Stimulated activated naive CD4-positive, alpha-beta T cell treated with Interleukin-2 at 50 U/mL for 16 hours (primary cell): ENCODE results near the gene MXD3.
"Not testable (repeated sequence)": the region's sequence is repeated elsewhere in the genome, so short reads cannot be mapped to it uniquely, and the experiment has no call there.

Source experiments
- DNase-seq: peaks from one replicate; lab custom pipeline; 2025; lab: John Stamatoyannopoulos, UW

The MXD3 gene

DNA sequence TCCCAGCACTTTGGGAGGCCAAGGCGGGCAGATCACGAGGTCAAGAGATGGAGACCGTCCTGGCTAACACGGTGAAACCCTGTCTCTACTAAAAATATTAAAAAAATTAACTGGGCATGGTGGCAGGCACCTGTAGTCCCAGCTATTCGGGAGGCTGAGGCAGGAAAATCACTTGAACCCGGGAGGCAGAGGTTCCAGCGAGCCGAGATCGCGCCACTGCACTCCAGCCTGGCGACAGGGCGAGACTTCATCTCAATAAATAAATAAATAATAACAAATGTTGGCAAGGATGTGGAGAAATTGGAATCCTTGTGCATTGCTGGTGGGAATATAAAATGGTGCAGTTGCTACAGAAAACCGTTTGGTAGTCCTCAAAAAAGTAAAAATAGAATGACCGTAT lies 31.3 kb upstream of the MXD3 start:
- not testable (repeated sequence) for DNase-seq

DNA sequence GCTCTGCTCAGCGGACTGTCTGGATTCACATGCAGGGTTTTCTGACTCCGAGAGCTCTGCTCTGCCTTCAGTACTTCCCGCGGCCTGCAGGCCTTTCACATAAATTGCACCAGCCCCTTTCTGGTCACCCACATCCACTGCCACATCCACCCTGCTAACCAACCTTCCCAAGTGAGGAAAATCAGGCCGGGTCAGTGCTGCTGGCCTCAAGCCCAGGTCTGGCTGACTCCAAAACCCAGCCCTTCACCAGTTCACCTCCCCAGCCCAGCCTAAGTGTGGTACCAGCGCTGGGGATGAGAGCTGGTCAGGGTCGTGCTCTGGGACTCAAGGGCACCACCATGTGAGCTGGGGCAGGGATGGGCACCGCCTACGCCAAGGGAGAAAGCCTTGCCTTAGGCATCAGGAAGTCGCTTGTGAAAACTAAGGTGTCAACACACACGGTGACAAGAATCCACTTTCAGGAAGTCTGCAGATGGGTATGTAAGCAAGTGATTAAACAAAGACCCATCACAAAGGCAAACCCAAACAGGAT lies 27.5 kb upstream of the MXD3 start:
- DNase-seq: no peak

DNA sequence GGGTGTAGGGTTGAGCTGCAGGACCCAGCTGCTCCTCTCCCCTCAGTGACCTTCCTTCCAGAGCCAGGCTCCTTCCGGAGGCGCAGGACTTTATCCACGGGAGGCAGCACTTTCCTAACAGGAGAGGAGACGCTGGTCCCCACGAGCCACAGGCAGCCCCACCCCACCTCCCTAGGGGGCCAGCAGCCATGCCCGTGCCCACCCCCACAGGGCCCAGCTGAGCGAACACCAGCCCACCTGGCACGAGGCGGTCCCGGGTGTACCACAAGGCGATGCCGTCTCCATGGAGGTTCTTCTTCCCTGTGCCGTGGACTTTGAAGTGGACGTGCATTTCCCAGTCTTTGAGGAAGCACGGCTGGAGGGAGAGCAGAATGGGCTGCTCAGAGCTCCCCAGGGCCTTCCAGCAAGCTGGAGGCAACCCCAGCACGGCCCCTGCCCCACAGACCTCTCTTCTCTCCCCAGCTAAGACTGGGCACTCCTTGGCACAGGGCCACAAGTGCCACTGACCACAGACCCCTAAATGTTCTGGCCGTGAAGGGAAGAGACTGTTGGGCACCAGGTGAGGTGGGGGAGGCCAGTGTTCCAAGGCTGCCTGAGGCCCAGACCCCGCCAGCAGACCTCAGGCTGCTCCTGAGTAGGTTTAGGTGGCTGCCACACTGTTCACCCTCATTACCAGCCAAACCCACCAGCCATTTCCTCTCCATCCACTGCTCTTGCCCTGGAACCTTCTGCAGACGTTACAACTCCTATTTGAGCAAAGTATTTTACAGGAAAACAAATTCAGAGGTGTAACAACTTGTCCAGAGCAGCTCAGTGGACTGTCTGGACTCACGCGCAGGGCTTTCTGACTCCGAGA lies 26.8 kb upstream of the MXD3 start:
- no peak for DNase-seq

DNA sequence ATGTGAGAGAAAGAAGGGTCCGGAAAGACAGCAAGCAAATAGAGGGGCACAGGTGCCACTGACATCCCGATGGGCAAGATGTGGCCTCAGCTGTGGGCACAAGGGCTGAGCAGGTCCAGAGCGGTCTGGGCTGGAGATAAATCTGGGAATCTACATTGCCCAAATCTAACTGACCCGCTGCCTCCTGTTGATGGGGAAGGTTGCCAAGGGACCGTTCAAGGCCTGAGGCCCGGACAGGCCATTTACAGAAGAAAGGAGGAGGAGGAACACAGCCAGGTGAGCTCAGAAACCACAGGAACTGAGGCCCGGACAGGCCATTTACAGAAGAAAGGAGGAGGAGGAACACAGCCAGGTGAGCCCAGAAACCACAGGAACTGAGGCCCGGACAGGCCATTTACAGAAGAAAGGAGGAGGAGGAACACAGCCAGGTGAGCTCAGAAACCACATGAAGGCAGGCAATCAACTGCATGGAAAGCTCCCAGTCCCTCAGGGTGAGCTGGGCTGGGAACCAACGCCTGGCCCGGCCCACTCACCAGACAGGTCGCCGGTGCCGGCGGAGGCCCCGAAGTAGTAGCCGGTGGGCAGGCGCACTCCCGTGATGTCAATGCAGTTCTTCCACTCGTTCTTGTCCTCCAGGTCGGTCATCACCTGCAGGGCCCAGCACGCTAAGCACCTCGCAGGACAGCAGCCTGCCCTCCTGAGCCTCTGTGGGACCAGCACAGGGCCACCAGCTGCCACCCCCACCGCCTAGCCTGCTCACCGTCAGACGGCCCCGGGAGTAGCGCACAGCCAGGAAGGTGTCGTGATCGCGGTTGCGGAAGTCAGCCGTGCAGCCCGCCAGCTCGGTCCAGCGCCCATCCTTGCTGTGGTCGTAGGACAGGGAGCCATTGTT lies 25.2 kb upstream of the MXD3 start:
- no peak for DNase-seq

DNA sequence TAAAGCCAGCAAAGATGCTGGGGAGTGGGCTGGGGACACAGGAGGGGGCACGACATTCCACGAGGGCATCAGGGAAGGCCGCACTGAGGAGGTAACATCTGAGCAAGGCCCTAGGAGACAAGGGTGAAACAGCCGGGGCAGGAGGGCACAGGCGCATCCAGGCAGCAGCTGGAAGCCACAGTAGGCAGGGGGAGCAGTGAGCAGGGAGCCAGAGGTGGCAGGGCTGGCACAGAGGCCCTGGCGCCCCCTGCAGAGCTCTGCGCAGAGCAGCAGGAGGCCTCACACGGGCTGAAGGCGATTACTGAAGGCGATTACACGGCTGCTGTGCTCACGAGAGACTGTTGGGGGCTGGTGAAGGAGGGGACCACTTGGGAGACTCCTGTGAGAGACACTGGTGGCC lies 24.4 kb upstream of the MXD3 start:
- no peak for DNase-seq

DNA sequence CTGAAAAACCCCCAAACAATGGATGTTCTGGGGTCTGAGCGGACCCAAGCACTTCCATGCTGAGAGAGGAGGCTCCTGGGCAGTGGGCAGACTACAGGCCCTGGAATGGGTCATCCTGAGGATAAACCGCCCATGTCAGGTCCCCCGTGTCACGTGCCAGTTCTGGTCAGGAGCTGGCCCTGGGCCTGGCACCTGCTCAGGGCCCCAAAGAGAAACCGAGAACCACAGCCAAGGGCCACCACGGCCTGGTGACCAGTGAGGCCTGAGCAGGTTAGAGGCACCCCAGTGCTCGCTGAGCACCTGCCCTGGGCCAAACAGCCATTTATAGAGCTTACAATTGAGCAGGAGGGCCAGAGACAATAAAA lies 24.0 kb upstream of the MXD3 start:
- no peak for DNase-seq

DNA sequence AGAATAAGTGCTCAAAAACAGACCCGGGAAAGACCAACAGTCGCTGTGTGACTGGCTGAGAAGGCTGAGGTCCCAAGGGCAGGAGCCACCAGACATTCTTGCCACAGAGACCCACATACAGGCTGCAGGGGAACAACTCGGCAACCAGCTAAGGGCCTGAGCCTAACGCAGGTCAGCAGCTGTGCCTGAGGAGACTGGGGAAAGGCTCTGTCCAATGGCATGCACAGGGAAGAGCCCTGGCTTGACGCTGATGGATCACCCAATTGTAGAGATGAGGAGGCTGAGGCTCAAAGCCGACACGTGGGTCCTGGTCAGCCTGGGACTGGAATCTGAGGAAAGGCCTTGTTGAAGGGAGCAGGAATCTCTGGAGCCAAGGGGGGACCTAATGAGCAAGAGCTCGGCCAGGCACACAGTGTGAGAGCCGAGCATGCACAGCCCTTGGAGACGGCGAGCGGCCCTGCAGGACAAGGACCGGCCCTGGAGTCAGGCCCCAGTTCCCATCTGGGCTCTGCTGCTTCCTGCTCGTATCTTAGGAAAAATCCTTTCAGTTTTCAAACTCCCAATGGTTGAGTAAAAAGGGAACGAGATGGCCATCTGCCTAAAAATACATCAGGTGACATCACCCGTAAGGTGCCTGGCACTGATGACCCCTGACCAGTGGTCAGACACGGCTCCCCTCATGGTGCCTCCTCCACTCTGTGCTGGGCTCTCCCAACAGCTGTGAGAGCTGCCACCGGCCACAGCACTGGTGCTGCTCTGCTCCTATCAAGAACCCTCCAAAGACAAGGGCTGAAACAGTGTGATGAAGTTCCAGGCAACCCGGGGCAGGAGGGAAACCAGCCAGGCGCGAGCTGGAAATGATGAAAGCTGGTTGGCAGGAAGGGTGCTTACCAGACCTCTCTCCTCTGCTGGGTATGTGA lies 23.3 kb upstream of the MXD3 start:
- DNase-seq: no peak

DNA sequence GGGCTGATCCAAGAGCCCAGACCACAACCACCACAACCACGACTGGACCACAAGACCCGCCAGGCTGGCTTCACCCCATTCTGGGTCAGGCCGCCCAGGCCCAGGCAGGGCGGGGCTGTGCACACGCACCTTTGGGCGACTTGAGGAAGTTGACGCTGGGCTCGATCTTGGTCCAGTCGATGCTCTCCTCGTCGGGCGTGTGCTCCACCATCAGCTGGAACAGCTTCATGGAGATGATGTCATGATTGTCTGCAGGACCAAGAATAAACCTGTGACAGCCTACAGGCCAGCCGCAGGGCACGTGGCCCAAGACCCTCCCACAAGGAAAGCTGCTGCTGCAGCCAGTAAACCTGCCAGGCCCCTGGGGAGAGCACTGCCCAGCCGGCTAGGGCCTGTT lies 22.5 kb upstream of the MXD3 start:
- DNase-seq: no peak

DNA sequence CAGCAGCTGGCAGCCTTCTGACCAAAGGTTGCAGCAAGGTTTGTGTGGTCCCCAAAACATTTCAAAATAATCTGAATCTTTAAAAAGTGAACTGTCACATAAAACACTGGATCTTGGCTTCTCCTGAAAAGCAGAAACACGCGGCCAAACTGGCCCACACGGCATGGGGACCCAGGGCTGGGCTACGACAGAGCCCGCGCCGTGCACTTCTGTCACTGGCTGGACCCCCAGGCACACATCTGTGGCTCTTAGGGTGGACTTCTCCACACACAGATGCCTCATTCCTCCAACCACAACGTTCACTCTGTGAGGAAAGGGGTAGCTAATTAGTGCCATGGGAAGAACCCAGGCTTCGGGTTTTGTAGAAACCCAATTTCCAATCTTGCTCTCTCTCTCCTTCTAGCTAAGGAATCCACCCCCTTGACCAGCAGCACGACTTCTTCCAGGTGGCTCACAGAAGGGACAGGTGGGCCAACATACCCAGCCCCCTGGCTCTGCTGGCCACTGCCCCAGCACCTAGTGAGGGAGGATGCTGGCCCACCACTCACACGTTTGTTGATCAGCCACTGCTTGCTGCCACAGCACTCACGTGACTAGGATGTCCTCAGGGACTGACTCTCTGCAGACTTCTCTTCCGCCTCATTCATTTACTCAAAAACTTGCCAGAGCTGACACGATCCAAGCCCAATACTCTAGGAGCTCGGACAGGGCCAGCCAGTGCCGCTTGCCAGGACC lies 21.9 kb upstream of the MXD3 start:
- DNase-seq: no peak

DNA sequence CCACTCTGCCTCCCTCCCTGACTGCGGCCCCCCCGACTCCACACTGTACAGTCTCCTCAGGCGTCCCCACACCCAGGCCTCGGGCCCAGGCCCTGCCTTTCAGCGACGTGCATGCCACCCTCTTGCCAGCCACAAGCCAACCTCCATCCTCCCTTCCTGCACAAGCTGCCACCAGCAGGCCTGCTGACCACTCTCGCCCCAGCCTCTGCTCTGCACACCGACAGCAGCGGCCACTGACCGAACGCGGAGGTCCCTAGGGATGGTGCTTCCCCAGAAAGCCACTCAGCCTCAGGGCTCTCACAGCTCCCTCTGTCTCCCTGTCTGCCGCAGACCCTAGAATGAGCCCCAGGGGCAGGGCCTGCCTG lies 21.2 kb upstream of the MXD3 start:
- no peak for DNase-seq

DNA sequence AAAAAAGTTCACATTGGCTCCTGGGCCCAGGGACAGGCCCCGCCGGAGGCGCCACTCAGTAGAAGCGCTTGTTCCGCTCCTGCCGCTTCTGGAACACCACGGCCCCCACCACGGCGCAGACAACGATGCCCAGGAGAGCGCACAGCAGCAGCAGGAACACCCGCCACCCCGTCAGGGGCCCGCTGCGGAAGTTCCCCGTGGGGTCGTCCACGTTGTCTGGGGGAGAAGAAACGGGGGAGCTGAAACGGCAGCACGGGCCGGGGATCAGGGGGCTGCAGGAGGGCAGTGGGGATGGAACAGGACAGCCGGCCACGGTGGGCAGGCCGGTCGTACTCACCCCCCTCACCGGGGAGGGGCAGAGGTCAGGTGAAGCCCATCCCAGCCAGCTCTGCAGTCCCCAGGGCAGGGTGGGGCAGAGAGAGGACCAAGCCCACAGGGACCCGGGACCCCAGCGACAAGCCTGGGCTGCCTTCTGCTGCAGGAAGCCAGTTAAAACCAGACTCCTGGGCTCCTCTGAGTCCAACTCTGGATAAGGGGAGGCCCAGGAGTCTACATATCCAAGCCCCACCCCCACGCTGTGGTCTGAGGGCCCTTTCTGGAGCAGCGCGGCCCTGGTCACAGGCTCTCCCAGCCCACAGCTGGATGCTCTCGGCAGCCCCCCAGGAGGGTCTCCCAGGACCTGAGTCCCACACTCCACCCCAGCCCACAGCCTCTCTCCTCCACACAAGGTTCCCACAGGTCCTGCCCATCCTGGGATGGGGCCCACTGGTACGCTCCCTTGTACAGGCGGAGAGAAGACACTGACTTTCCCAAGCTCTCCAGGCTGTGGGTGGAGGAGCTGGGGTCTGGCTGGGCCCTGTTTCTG lies 20.6 kb upstream of the MXD3 start:
- DNase-seq: no peak

DNA sequence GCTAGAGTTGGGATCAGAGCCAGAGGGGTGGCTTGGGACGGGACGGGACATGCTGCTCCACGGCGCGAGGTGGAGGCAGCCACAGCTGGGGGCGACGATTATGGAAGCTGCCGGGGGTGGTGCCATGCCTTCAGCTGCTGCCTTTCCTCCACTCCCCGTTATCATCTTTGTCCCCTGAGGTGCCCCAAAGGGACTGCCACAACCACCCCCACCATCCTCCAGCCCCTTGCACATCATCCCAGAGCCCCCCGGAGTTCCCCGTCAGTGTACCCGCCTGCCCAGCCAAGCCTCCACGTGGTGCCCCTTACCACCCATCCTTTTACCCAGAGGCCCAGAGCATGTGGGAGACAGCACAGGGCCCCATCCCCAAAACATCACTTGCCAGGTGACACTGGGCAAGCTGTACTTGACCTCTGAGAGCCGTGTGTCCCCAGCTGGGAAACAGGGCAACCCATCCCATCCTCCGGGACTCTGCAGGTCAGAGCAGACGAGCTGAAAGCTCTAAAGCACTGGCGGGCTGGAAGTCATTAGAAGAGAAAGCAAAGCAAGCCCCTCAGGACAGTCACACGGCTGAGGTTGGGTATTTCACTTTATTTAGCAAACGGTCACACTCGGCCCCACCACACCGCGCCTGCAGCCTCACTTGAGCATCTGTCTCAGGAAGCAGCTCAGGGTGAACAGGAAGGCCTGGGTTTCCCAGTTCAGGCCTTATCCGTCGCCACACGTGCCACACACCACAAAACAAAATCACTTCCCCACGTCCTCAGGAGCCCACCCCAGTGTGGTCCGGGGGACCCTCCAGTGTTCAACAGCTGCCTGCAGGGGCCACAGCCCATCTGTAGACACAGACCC lies 19.5 kb upstream of the MXD3 start:
- DNase-seq: no peak

DNA sequence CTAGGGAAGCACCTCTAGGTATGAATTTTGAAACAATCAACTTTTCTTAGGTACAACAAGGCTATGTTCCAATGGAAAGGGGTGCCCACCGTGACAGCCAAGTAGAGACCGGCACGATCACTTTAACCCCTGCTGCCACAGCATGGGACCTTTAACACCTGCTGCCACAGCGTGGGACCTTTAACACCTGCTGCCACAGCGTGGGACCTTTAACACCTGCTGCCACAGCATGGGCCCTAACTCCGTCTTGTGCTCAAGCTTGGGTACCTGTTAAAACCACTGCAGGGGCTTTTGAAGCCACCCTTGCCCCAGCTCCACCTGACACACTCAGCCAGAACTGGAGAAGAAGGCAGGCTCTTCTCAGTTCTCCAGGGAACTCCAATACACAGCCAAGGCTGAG lies 18.2 kb upstream of the MXD3 start:
- no peak for DNase-seq

DNA sequence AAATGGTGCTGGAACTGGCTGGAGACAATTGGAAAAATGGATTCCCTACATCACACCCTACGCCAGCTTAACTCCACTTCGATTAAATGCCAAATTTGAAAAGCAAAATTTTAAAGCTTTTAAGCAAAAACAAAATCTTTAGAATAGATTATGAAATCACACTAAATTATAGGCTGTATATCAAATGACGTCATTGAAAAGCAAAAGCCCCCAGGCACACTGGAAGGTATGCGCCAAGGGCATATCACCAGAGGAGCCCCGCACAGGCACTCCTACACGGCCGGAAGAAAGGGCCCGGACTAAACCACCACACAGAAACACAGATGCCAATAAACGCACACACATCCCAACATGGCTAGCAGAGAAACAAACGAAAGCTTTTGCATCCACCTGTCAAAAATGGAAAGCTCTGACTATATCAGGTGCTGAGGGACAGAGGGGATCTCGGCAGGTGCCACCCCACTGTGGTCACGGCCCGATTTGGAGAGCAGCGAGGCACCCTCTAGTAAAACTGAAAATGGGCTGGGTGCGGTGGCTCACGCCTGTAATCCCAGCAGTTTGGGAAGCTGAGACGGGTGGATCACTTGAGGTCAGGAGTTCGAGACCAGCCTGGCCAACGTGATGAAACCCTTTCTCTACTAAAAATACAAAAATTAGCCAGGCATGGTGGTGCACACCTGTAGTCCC lies 17.0 kb upstream of the MXD3 start:
- no peak for DNase-seq

DNA sequence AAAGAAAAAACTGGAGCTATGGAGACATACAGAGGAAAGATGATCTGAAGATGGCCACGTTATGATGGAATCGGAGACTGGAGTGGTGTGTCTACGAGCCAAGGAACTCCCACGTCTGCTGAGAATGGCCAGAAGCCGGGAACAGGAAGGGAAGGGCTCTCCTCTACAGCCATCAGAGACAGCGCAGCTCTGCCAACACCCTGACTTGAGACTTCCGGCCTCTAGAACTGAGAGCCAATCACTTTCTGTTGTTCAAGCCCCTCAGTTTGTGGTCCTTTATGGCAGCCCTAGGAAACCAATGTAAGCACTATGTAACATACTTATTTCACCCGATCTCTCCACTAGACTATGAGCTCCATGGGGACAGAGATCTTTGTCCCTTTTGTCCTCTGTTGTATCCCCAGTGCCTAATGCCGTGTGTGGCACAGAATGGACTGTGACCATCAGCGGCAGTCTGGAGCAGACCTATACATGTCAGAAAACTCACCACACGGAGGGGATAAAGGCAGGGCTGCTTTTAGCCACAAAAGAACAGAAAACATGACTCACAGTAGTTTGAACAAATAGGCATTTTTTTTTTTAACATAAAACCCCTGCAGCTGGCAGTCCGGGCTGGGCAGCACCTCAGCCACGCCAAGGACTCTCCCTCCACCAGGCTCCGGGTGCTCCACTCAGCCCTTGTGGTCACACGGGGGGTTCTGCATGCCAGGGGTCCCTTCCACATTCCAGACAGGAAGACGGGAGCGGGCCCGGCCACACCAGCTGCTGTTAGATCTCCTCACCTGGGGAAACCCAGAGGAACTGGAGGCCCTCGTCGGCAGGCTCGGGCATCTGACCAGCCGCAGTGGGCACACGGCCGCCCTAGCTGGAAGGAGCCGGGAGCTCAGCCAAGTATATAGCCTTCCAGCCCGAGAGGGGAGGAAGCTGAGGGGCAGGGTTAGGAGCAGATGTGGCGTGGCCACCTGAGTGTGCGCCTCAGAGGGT lies 16.1 kb upstream of the MXD3 start:
- DNase-seq: no peak

DNA sequence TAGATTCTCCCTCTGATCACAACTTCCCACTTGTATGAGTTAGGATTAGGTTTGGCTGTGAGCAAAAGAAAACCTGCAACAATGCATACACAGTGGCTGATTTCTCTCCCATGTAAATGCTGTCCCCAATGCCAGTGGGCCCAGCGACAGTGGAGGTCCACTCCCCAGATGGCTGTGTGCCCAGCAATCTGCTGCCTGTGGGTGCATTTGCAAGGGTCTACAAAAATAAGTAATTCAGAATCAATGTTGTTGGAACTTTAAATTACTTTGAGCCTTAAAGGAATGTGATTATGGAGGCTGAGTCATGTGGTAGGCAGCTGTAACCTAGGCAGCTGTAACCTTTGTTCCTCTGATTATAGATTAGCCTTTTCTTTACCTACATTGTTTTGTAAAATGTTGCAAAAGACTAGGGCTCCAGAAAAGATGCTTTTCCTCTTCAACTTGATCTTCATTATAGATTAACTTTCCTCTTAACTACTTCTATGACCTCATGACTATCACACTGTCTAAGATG lies 14.2 kb upstream of the MXD3 start:
- no peak for DNase-seq

DNA sequence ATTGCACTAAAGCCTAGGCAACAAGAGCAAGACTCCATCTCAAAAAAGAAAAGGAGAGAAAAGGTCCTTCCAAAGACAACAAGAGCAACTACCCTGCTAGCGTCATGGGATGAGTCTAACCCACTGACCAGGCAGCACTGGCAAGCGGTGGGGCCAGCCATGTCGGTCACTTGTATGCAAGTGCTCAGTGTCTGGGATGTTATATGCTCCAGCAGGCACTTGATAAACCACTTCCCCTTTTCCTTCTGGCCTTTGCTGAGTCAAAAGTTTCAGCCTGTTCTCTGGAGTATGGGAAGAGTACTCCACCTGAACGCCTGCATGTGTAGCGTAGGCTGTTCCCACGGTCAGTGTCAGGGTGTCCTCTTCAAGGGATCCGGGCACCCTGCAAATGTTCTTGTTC lies 9.2 kb upstream of the MXD3 start:
- DNase-seq: no peak
